OCI-LY7 (cell line): ENCODE results near the gene KATNAL2. TPM values are rescaled to one million over a fixed set of nuclear protein-coding genes. Genes with fewer than 3 reads are reported as not detected.

ENCODE experiments used
- BruUV-seq: library from RNA; stranded (reverse); fragments of 400-500 nt; replicated peaks from 2 replicates; lab custom pipeline; 2021; lab: Mats Ljungman, UMichigan
- CTCF ChIA-PET: fragments of 300-600 bp; sonication (Branson Sonifier 250); formaldehyde crosslinking; loops from one replicate; lab custom pipeline; 2022; ENCODE audit warnings: antibody characterized with exemption; ENCODE audit not compliant: unreplicated experiment; lab: Charles Lee
- POLR2A ChIA-PET: fragments of 300-600 bp; sonication (Branson Sonifier 250); formaldehyde crosslinking; loops from one replicate; lab custom pipeline; 2022; ENCODE audit warnings: antibody characterized with exemption; lab: Charles Lee
- DNase-seq: peaks from one replicate; pipeline ENCODE4 v3.0.0-alpha.2; 2015; ENCODE audit warnings: low spot score
- H2AFZ ChIP-seq: fragments of 200-600 bp; sonication (generic), shearing (Covaris generic); 2 replicates; pipeline ENCODE4 v1.6.1; 2014; ENCODE audit warnings: mild to moderate bottlenecking, antibody characterized with exemption, low read length, moderate library complexity
- H3K27ac ChIP-seq: fragments of 200-600 bp; sonication (generic); 2 replicates; pipeline ENCODE4 v1.5.1; 2014; ENCODE audit warnings: mixed run types, low read depth, mild to moderate bottlenecking, moderate library complexity, low read length, inconsistent platforms; ENCODE audit not compliant: poor library complexity, severe bottlenecking
- H3K36me3 ChIP-seq: fragments of 200-600 bp; sonication (generic); 2 replicates; pipeline ENCODE4 v1.6.1; 2014; ENCODE audit warnings: mild to moderate bottlenecking, antibody characterized with exemption, low read length, moderate library complexity, mixed read lengths; ENCODE audit not compliant: insufficient read depth
- H3K4me1 ChIP-seq: fragments of 200-600 bp; sonication (generic); 2 replicates; pipeline ENCODE4 v1.5.1; 2014; ENCODE audit warnings: mild to moderate bottlenecking, low read length; ENCODE audit not compliant: insufficient read depth, poor library complexity, severe bottlenecking
- H3K4me2 ChIP-seq: fragments of 200-600 bp; sonication (generic); 2 replicates; pipeline ENCODE4 v1.6.1; 2014; ENCODE audit warnings: mild to moderate bottlenecking, low read length
- H3K4me3 ChIP-seq: fragments of 200-600 bp; sonication (generic); 2 replicates; pipeline ENCODE4 v1.5.1; 2014; ENCODE audit warnings: mild to moderate bottlenecking, low read depth, low read length; ENCODE audit not compliant: poor library complexity, severe bottlenecking
- H3K79me2 ChIP-seq: fragments of 200-600 bp; sonication (generic); 2 replicates; pipeline ENCODE4 v1.6.1; 2016; ENCODE audit warnings: low read depth, mild to moderate bottlenecking, low read length, moderate library complexity, mixed read lengths; ENCODE audit not compliant: insufficient read depth
- H3K9me2 ChIP-seq: fragments of 200-600 bp; sonication (generic); 2 replicates; pipeline ENCODE4 v1.6.1; 2016; ENCODE audit warnings: mild to moderate bottlenecking, low read length, mixed read lengths; ENCODE audit not compliant: insufficient read depth
- H3K9me3 ChIP-seq: fragments of 200-600 bp; sonication (generic); 2 replicates; pipeline ENCODE4 v1.6.1; 2014; ENCODE audit warnings: mild to moderate bottlenecking, mixed run types, low read length, mixed read lengths
- H4K20me1 ChIP-seq: fragments of 200-600 bp; sonication (generic); 2 replicates; pipeline ENCODE4 v1.6.1; 2014; ENCODE audit warnings: mild to moderate bottlenecking, antibody characterized with exemption, low read length, moderate library complexity, mixed read lengths; ENCODE audit not compliant: insufficient read depth
- CTCF ChIP-seq: fragments of 200-600 bp; sonication (generic); conservative IDR thresholded peaks from 2 replicates; pipeline ENCODE4 v1.5.1; 2014; ENCODE audit warnings: mild to moderate bottlenecking, antibody characterized with exemption, low read length, moderate library complexity, mixed read lengths
- EZH2phosphoT487 ChIP-seq: fragments of 200-600 bp; sonication (generic); IDR thresholded peaks from 2 replicates; pipeline ENCODE4 v1.6.1; 2018; ENCODE audit warnings: low read depth, borderline replicate concordance, mild to moderate bottlenecking, mixed run types, antibody characterized with exemption, low read length, moderate library complexity, mixed read lengths
- intact Hi-C: fragments of 100-400 bp; cut with micrococcal nuclease; formaldehyde crosslinking; loops from one replicate; pipeline ENCODE4 v1.10.0; 2022; ENCODE audit not compliant: unreplicated experiment
- total RNA-seq, 2 experiments: library from RNA; depleted of rRNA in 1 of 2; stranded (reverse); fragments of >200 nt in 1 of 2; shearing (Covaris generic) in 1 of 2; gene quantifications; 2 replicates each; pipeline ENCODE4 v1.2.3, GENCODE V29; 2014 to 2022

The KATNAL2 gene
- total RNA-seq, 2 experiments from 2014 or later: 5.7 to 16.1 TPM

GRCh38 chr18:47149457-47150028 is 232.1 kb downstream of the KATNAL2 start:
- ChIA-PET POLR2A (interaction anchor here (1.0 kb wide), 1 partner anchor 29 kb away, joined by 3 read pairs; no protein-coding TSS in a partner anchor), CTCF (no interaction called here)
- H3K79me2 ChIP-seq: no peaks in the 10 kb centered on the region
- H3K9me3 ChIP-seq: no peaks in the 10 kb centered on the region
- DNase-seq: no peak
- intact Hi-C loops: no loop called here
- H2AFZ ChIP-seq: peak overlapping the region; percentile 66; the same call in 1 of the 2 replicates
- H3K9me2 ChIP-seq: no peaks in the 10 kb centered on the region
- H3K4me1 ChIP-seq: peaks cover 4% of the 10 kb centered on the region
- peak overlapping the region; percentile 75 for H3K4me3 ChIP-seq
- no TSS peak for BruUV-seq
- peaks cover 8% of the 10 kb centered on the region for H3K36me3 ChIP-seq
- peak overlapping the region; percentile 95 for H3K4me2 ChIP-seq
- H4K20me1 ChIP-seq: no peaks in the 10 kb centered on the region
- TF ChIP-seq CTCF (no peak), EZH2phosphoT487 (no peak)
- no peak overlapping the region for H3K27ac ChIP-seq

- Histone ChIP-seq H3K4me3 (peak within 1 kb of the TSS; percentile 75), H3K79me2 (no peaks in the 10 kb centered on the region), H3K27ac (no peak within 1 kb of the TSS), H3K9me2 (no peaks in the 10 kb centered on the region), H3K9me3 (no peaks in the 10 kb centered on the region), H3K4me1 (peaks cover 4% of the 10 kb centered on the region), H4K20me1 (no peaks in the 10 kb centered on the region), H2AFZ (peak within 1 kb of the TSS; percentile 66), H3K4me2 (peak within 1 kb of the TSS; percentile 95), H3K36me3 (peaks cover 15% of the 10 kb centered on the region)
- no peak for TF ChIP-seq CTCF
- no peak for TF ChIP-seq EZH2phosphoT487
- TSS peak; percentile 35 for BruUV-seq
- intact Hi-C loops: no loop called here
- DNase-seq: peak; percentile 64
- ChIA-PET POLR2A (interaction anchor here (0.6 to 1.3 kb wide), 4 partner anchors 9 to 1128 kb away, joined by 3 to 8 read pairs (median 3); no protein-coding TSS in a partner anchor), CTCF (no interaction called here)
Observed at GRCh38 chr18:47150029-47150823, 232.8 kb downstream of the KATNAL2 start, which contains the start of gene HDHD2. TSS of gene HDHD2 (minus strand) at chr18:47150500. CDS start at chr18:47136439, 14,061 bp downstream.
